Type B pancreatic cell (in vitro differentiated cells): Measurements from ENCODE around the gene FGF14. TPM values are rescaled to one million over a fixed set of nuclear protein-coding genes. Genes with fewer than 3 reads are reported as not detected.
A peak's percentile ranks its signal among the peaks of the same experiment; 100 is the strongest.

Source experiments
- DNase-seq: peaks from one replicate; pipeline ENCODE4 v3.0.0; 2021; ENCODE audit warnings: mixed read lengths; ENCODE audit not compliant: unreplicated experiment; ENCODE audit errors: extremely low spot score
- H3K27ac Mint-ChIP-seq: 2 replicates; pipeline ENCODE4 v1.8.0; 2021; ENCODE audit warnings: mild to moderate bottlenecking, mixed read lengths
- H3K27me3 Mint-ChIP-seq: 2 replicates; pipeline ENCODE4 v1.8.0; 2021; ENCODE audit warnings: mixed read lengths
- H3K36me3 Mint-ChIP-seq: 2 replicates; pipeline ENCODE4 v1.8.0; 2021; ENCODE audit warnings: mixed read lengths
- H3K4me1 Mint-ChIP-seq: one replicate; pipeline ENCODE4 v1.8.0; 2021; ENCODE audit warnings: mixed read lengths; ENCODE audit not compliant: unreplicated experiment
- H3K4me3 Mint-ChIP-seq: 2 replicates; pipeline ENCODE4 v1.8.0; 2021; ENCODE audit warnings: mild to moderate bottlenecking, mixed read lengths
- H3K9me3 Mint-ChIP-seq: 2 replicates; pipeline ENCODE4 v1.8.0; 2021; ENCODE audit warnings: mixed read lengths
- CTCF ChIP-seq: fragments of 200-600 bp; sonication (generic); conservative IDR thresholded peaks from 2 replicates; pipeline ENCODE4 v1.5.0; 2021; ENCODE audit warnings: antibody characterized with exemption, mild to moderate bottlenecking
- long read RNA-seq: library from polyadenylated mRNA; unstranded; transcript quantifications from one replicate; pipeline ENCODE4 v2.0.0, GENCODE V29; 2020
- total RNA-seq: library from RNA; stranded (reverse); gene quantifications from 2 replicates; pipeline ENCODE4 v1.2.1, GENCODE V29; 2021; ENCODE audit warnings: low replicate concordance

The FGF14 gene
- total RNA-seq, result 4.2 and 6.7 TPM in 2 replicates
- long read RNA-seq, partial matches to known transcripts, result 1 of 7 reads
- long read RNA-seq, other reads (novel, unspliced or antisense), result 4 of 7 reads

- no peaks in the 10 kb centered on the region for H3K9me3 Mint-ChIP-seq
- no peak for DNase-seq
- H3K4me3 Mint-ChIP-seq, result peak within 1 kb of the TSS; percentile 81
- peaks cover 9% of the 10 kb centered on the region for H3K4me1 Mint-ChIP-seq
- H3K27me3 Mint-ChIP-seq, result peaks cover 91% of the 10 kb centered on the region
- no peak within 1 kb of the TSS for H3K27ac Mint-ChIP-seq
- no peak for TF ChIP-seq CTCF
- H3K36me3 Mint-ChIP-seq, result no peaks in the 10 kb centered on the region
Observed at GRCh38 chr13:102401766-102402165, at the start of gene FGF14. FGF14 (minus strand) TSS chr13:102402048.

- Mint-ChIP-seq H3K4me3 (no peak overlapping the region), H3K27ac (no peak overlapping the region), H3K36me3 (no peaks in the 10 kb centered on the region), H3K9me3 (no peaks in the 10 kb centered on the region), H3K27me3 (peaks cover 10% of the 10 kb centered on the region), H3K4me1 (no peaks in the 10 kb centered on the region)
- DNase-seq, result no peak
- no peak for TF ChIP-seq CTCF
Observed at GRCh38 chr13:102443249-102443648, 41.4 kb upstream of the FGF14 start.

GRCh38 chr13:102441085-102441484, 39.2 kb upstream of the FGF14 start:
- DNase-seq, result no peak
- Mint-ChIP-seq H3K4me1 (no peaks in the 10 kb centered on the region), H3K36me3 (no peaks in the 10 kb centered on the region), H3K9me3 (no peaks in the 10 kb centered on the region), H3K27ac (no peak overlapping the region), H3K4me3 (no peak overlapping the region), H3K27me3 (peaks cover 9% of the 10 kb centered on the region)
- no peak for TF ChIP-seq CTCF

GRCh38 chr13:102440259-102440936, 38.5 kb upstream of the FGF14 start:
- no peak overlapping the region for H3K4me3 Mint-ChIP-seq
- no peaks in the 10 kb centered on the region for H3K36me3 Mint-ChIP-seq
- no peaks in the 10 kb centered on the region for H3K9me3 Mint-ChIP-seq

GRCh38 chr13:102422690-102423089, 20.8 kb upstream of the FGF14 start:
- H3K9me3 Mint-ChIP-seq, result no peaks in the 10 kb centered on the region
- no peak overlapping the region for H3K27ac Mint-ChIP-seq
- H3K4me1 Mint-ChIP-seq, result no peaks in the 10 kb centered on the region
- H3K4me3 Mint-ChIP-seq, result no peak overlapping the region
- H3K27me3 Mint-ChIP-seq, result no peaks in the 10 kb centered on the region
- no peaks in the 10 kb centered on the region for H3K36me3 Mint-ChIP-seq
- no peak for DNase-seq
- TF ChIP-seq CTCF, result no peak

More at GRCh38 chr13:102440259-102440936, 38.5 kb upstream of the FGF14 start:
- no peak overlapping the region for H3K27ac Mint-ChIP-seq
- peaks cover 5% of the 10 kb centered on the region for H3K27me3 Mint-ChIP-seq
- H3K4me1 Mint-ChIP-seq, result no peaks in the 10 kb centered on the region
- no peak for TF ChIP-seq CTCF
- no peak for DNase-seq
